Hepatocyte (in vitro differentiated cells): ENCODE data around the gene MYO19. TPM values are rescaled to one million over a fixed set of nuclear protein-coding genes. Genes with fewer than 3 reads are reported as not detected.

Experiments
- DNase-seq: peaks from one replicate; pipeline ENCODE4 v3.0.0-alpha.2; 2016; ENCODE audit warnings: low spot score
- H2AFZ ChIP-seq: fragments of 200-600 bp; sonication (generic); 2 replicates; pipeline ENCODE4 v1.6.0; 2016; ENCODE audit warnings: antibody characterized with exemption, mild to moderate bottlenecking
- H3K27ac ChIP-seq: fragments of 200-600 bp; sonication (generic); 2 replicates; pipeline ENCODE4 v1.5.1; 2016; ENCODE audit warnings: mild to moderate bottlenecking
- H3K27me3 ChIP-seq: fragments of 200-600 bp; sonication (generic); 2 replicates; pipeline ENCODE4 v1.6.1; 2016
- H3K36me3 ChIP-seq: fragments of 200-600 bp; sonication (generic); replicated peaks from 2 replicates; pipeline ENCODE4 v1.5.1; 2016; ENCODE audit warnings: low read depth; ENCODE audit not compliant: insufficient read depth
- H3K4me1 ChIP-seq: fragments of 200-600 bp; sonication (generic); 2 replicates; pipeline ENCODE4 v1.5.1; 2016; ENCODE audit warnings: mild to moderate bottlenecking, moderate library complexity; ENCODE audit not compliant: insufficient read depth
- H3K4me2 ChIP-seq: fragments of 200-600 bp; sonication (generic); 2 replicates; pipeline ENCODE4 v1.6.0; 2016
- H3K4me3 ChIP-seq: fragments of 200-600 bp; sonication (generic); 2 replicates; pipeline ENCODE4 v1.5.1; 2016; ENCODE audit warnings: mild to moderate bottlenecking
- H3K79me2 ChIP-seq: fragments of 200-600 bp; sonication (generic); 2 replicates; pipeline ENCODE4 v1.6.0; 2017; ENCODE audit warnings: mild to moderate bottlenecking
- H3K9me2 ChIP-seq: fragments of 200-600 bp; sonication (generic); replicated peaks from 2 replicates; pipeline ENCODE4 v1.6.0; 2017; ENCODE audit warnings: mild to moderate bottlenecking; ENCODE audit not compliant: insufficient read depth
- H3K9me3 ChIP-seq: fragments of 200-600 bp; sonication (generic); 2 replicates; pipeline ENCODE4 v1.5.1; 2016; ENCODE audit warnings: low read depth, mild to moderate bottlenecking
- H4K20me1 ChIP-seq: fragments of 200-600 bp; sonication (generic); 2 replicates; pipeline ENCODE4 v1.6.0; 2016; ENCODE audit warnings: mild to moderate bottlenecking; ENCODE audit not compliant: insufficient read depth, poor library complexity, severe bottlenecking
- CTCF ChIP-seq: fragments of 200-600 bp; sonication (generic); IDR thresholded peaks from 2 replicates; pipeline ENCODE4 v1.5.1; 2016; ENCODE audit warnings: antibody characterized with exemption, mild to moderate bottlenecking; ENCODE audit not compliant: poor library complexity
- EZH2 ChIP-seq: fragments of 200-600 bp; sonication (generic); IDR thresholded peaks from 2 replicates; pipeline ENCODE4 v1.6.1; 2016; ENCODE audit warnings: antibody characterized with exemption, mild to moderate bottlenecking, borderline replicate concordance
- EZH2phosphoT487 ChIP-seq: fragments of 200-600 bp; sonication (generic); IDR thresholded peaks from one replicate; pipeline ENCODE4 v1.6.1; 2018; ENCODE audit warnings: antibody characterized with exemption, mild to moderate bottlenecking, low read depth, moderate library complexity; ENCODE audit not compliant: unreplicated experiment, severe bottlenecking
- WGBS: methylation state at CpG from one replicate; pipeline ENCODE4 v1.1.6; 2016; ENCODE audit warnings: low lambda C conversion rate; ENCODE audit errors: missing lambda C conversion rate; 5-methylcytosine and 5-hydroxymethylcytosine counted together
- polyA plus RNA-seq: library from polyadenylated mRNA; unstranded; fragments of >200 nt; fragmentation: Nextera tagmentation; extraction: Ambion mirVana; gene quantifications from 2 replicates; pipeline ENCODE4 v1.2.1, GENCODE V29; 2016
- total RNA-seq: library from RNA; depleted of rRNA; stranded (reverse); fragments of >200 nt; gene quantifications from 2 replicates; pipeline ENCODE4 v1.2.3, GENCODE V29; 2014

Gene MYO19
- total and polyA plus RNA-seq, 2 experiments from 2014 or later = 19.7 to 29.8 TPM

GRCh38 chr17:36542755-36543154 is 8.1 kb upstream of the MYO19 start:
- DNase-seq = no peak
- no peaks in the 10 kb centered on the region for H3K27me3 ChIP-seq
- H3K79me2 ChIP-seq = peaks cover 57% of the 10 kb centered on the region
- H3K9me2 ChIP-seq = no peaks in the 10 kb centered on the region
- H3K36me3 ChIP-seq = no peaks in the 10 kb centered on the region
- TF ChIP-seq EZH2 (no peak), EZH2phosphoT487 (no peak), CTCF (no peak)
- H2AFZ ChIP-seq = no peak overlapping the region
- H4K20me1 ChIP-seq = peaks cover 20% of the 10 kb centered on the region
- no peak overlapping the region for H3K4me3 ChIP-seq
- WGBS = 98% methylated on average over 15 of the region's 15 CpGs
- peaks cover 19% of the 10 kb centered on the region for H3K4me1 ChIP-seq
- H3K9me3 ChIP-seq = no peaks in the 10 kb centered on the region
- H3K27ac ChIP-seq = peak overlapping the region; percentile 99
- H3K4me2 ChIP-seq = peak overlapping the region; percentile 89

- WGBS = 86% methylated on average over 3 of the region's 3 CpGs
- H3K4me2 ChIP-seq = no peak overlapping the region
- no peaks in the 10 kb centered on the region for H3K36me3 ChIP-seq
- TF ChIP-seq EZH2phosphoT487 (no peak), CTCF (no peak), EZH2 (no peak)
- peaks cover 13% of the 10 kb centered on the region for H3K4me1 ChIP-seq
- H3K27ac ChIP-seq = no peak overlapping the region
- peaks cover 45% of the 10 kb centered on the region for H3K79me2 ChIP-seq
- H3K9me2 ChIP-seq = no peaks in the 10 kb centered on the region
- no peak overlapping the region for H2AFZ ChIP-seq
- H4K20me1 ChIP-seq = no peaks in the 10 kb centered on the region
- no peak overlapping the region for H3K4me3 ChIP-seq
- DNase-seq = no peak
- H3K9me3 ChIP-seq = no peaks in the 10 kb centered on the region
- H3K27me3 ChIP-seq = no peaks in the 10 kb centered on the region
Measured at GRCh38 chr17:36540696-36541095, 6.0 kb upstream of the MYO19 start.

- no peaks in the 10 kb centered on the region for H3K27me3 ChIP-seq
Measured at GRCh38 chr17:36535669-36536081, 1.0 kb upstream of the MYO19 start.

GRCh38 chr17:36533935-36534839 is 481 bp downstream of the MYO19 start:
- peaks cover 19% of the 10 kb centered on the region for H3K79me2 ChIP-seq

More at GRCh38 chr17:36535669-36536081, 1.0 kb upstream of the MYO19 start:
- Histone ChIP-seq H4K20me1 (no peaks in the 10 kb centered on the region), H3K4me2 (peak overlapping the region; percentile 92), H3K9me2 (no peaks in the 10 kb centered on the region), H3K4me3 (peak overlapping the region; percentile 51), H3K79me2 (peaks cover 21% of the 10 kb centered on the region), H3K36me3 (no peaks in the 10 kb centered on the region), H3K27ac (peak overlapping the region; percentile 98), H2AFZ (peak overlapping the region; percentile 62), H3K4me1 (peaks cover 11% of the 10 kb centered on the region), H3K9me3 (no peaks in the 10 kb centered on the region)
- 9% methylated on average over 15 of the region's 15 CpGs for WGBS
- TF ChIP-seq EZH2phosphoT487 = no peak
- no peak for DNase-seq

More at GRCh38 chr17:36533935-36534839, 481 bp downstream of the MYO19 start:
- Histone ChIP-seq H3K27me3 (no peaks in the 10 kb centered on the region), H2AFZ (peak overlapping the region; percentile 74), H3K9me2 (no peaks in the 10 kb centered on the region), H3K4me1 (peaks cover 11% of the 10 kb centered on the region), H4K20me1 (no peaks in the 10 kb centered on the region), H3K36me3 (no peaks in the 10 kb centered on the region), H3K9me3 (no peaks in the 10 kb centered on the region), H3K4me3 (peak overlapping the region; percentile 51), H3K27ac (peak overlapping the region; percentile 98), H3K4me2 (peak overlapping the region; percentile 92)
- WGBS = 11% methylated on average over 42 of the region's 48 CpGs
- DNase-seq = peak; percentile 89
- TF ChIP-seq EZH2phosphoT487 = no peak
- TF ChIP-seq CTCF = peak; percentile 60
- TF ChIP-seq EZH2 = no peak
